Mononuclear cell (primary cell): Measurements from ENCODE around the gene BSN. TPM values are rescaled to one million over a fixed set of nuclear protein-coding genes. Genes with fewer than 3 reads are reported as not detected.

Source experiments
- H3K27me3 ChIP-seq: 2 replicates; pipeline ENCODE4 v1.6.0; 2011; ENCODE audit warnings: low read length, control low read depth; ENCODE audit not compliant: insufficient read depth
- H3K4me1 ChIP-seq: 2 replicates; pipeline ENCODE4 v1.5.1; 2011; ENCODE audit warnings: mild to moderate bottlenecking, low read length, control low read depth; ENCODE audit not compliant: insufficient read depth
- H3K4me3 ChIP-seq: 2 replicates; pipeline ENCODE4 v1.5.1; 2011; ENCODE audit warnings: mild to moderate bottlenecking, low read length, moderate library complexity
- H3K9me3 ChIP-seq: 2 replicates; pipeline ENCODE4 v1.5.1; 2011; ENCODE audit warnings: low read depth, mild to moderate bottlenecking, control low read depth, low read length
- total RNA-seq: library from RNA; depleted of rRNA; stranded (reverse); fragments of >200 nt; gene quantifications from one replicate; pipeline ENCODE4 v1.2.3, GENCODE V29; 2012

Gene BSN
- total RNA-seq, 1 donor: under 0.01 TPM

DNA sequence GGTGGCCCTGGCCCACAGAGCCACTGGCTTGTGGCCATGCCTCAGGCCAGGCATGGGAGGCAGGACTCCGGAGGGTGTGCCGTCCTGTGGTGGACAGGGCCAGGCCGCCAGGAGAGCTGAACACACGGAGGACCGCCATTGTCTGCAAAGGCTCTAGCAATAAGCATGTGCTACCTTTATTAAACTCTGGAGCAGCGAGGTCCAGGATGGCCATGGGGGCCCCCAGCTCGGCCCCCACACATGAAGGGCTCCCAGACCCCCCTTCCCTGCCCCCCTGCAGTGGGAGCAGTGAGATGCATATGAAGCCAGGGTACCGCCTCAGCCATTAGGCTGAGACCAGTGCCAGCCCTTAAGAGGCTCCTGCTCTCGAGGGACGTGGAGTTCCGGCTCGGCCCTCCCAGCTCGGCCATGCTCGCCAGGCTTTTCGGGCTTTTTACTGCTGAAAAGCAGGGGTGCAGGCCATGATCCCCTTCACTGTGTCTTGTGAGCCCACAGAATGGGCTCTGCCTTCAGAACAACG lies 162.5 kb downstream of the BSN start:
- Histone ChIP-seq H3K4me3 (no peak overlapping the region), H3K4me1 (peaks cover 20% of the 10 kb centered on the region), H3K9me3 (no peaks in the 10 kb centered on the region), H3K27me3 (no peaks in the 10 kb centered on the region)

DNA sequence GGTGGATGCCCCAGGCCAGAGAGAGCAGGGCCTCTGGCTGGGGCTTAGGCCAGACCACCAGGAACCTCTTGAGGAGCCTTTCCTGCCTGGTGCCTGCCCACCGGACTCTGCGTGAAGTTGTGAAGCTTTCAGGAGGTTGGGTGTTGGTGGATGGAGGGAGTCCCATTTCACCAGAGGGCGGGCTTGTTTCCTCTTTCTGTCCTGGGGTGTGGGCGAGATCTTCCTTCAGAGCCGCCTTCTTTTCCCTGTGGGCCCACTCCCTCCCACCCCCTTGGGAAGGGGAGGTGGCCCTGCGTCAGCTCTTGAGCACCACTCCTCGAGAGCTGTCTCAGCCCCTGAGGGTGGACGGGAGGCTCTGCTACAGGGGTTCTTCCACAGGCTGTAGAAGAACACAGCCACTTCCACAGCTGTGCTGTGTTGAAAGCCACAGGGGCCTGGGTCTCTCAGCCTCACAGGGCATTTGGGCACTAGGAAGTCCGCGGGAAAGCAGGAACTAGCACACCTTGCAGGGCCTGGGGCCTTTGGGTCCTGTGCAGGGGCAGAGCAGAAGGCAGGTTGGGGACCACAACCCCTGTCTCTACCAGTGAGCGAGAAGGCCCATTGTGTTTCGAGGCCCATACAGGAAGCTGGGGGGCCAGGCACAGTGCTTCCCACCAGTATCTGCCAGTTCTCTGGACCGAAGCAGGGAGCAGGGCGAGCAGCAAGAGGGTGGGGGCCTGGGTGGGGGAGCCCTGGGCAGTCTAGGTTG lies 163.1 kb downstream of the BSN start:
- Histone ChIP-seq H3K4me1 (peaks cover 21% of the 10 kb centered on the region), H3K27me3 (no peaks in the 10 kb centered on the region), H3K4me3 (no peak overlapping the region), H3K9me3 (no peaks in the 10 kb centered on the region)

DNA sequence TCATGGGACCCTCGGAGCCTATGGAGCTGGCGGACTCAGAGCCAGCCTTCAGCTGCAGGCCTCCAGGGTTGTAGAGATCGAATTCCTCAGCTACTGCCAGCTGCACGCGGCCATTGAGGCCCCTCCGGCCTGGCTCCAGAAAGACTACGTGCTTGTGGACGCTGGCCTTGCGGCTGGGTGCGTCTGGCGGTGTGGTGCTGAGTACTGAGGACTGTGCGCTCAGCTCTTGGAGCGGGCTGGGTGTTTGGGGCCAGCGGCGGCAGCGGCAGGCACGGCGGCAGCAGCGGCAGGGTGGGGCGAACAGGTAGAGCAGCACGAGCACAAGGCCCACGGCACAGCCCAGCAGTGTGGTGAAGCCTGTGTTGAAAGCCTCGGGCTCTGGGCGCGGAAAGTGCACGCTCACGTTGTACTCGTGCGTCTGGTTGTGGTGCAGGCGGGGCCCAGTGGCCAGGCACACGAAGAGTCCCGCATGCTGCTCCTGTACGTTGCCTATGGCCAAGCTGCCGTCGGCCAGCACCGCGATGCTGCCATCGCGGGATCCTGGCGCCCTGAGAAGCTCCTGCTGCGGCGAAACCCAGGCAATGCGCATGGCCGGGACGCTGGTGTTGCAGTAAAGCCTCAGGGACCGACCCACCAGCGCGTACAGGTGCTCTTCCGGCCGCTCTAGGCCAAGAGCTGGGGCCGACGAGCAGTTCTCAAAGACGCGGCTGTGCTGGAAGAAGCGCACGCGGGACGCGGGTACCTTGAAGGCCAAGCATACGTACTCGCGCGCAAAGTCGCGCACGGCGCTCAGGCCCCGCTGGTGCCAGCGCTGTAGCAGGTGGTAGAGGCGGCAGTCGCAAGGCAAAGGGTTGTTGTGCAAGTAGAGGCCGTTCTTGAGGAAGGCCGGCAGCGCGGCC lies 163.9 kb downstream of the BSN start:
- no peaks in the 10 kb centered on the region for H3K9me3 ChIP-seq
- H3K4me1 ChIP-seq: peaks cover 21% of the 10 kb centered on the region
- no peak overlapping the region for H3K4me3 ChIP-seq
- no peaks in the 10 kb centered on the region for H3K27me3 ChIP-seq

DNA sequence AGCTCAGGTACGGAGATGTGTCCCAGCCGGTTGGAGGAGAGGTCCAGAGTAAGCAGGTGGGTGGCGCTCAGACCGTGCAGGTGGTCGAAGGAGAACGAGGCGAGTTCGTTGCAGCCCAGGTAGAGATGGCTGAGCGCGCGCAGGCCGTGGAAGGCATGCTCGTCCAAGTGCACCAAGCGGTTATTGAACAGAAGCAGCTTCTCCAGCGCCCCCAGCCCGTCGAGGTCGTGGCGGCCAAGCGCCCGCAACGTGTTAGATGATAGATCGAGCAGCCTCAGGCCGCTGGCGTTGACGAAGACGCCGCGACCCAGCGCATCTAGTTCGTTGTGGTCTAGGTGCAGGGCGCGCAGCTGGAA lies 164.6 kb downstream of the BSN start:
- peaks cover 25% of the 10 kb centered on the region for H3K4me1 ChIP-seq
- no peaks in the 10 kb centered on the region for H3K9me3 ChIP-seq
- peak overlapping the region; percentile 49 for H3K4me3 ChIP-seq
- no peaks in the 10 kb centered on the region for H3K27me3 ChIP-seq

DNA sequence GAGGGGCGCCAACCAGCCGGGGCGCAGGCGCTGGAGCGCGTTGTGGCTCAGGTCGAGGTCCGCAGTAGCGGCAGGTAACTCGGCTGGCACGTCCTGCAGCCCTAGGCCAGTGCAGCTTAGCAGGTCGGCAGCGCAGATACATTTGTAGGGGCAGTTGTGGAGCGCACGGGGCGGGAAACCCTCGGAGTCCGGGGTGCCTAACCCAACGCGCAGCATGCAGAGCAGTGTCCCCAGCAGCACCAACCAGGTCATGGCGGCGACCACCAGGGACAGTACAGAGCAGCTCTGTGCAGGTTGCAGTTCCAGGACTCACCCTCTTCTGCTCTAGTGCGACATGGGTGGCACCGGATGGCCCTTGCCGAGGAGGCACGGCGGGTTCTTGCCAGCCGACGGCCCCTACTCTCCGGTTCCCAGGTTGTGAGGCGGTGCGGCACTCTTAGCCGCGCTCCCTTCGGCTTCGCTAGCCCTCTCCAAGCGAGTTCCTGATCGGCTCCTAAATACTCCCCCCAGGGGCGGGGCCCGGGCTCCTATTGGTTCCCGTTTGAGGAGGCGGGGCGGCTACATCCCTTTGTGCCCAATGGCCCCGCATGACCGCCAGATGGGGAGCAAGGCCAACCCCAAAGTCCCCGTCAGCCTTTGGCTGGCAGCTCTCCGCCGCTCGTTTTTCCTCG lies 165.1 kb downstream of the BSN start, which contains the start of gene AMIGO3:
TSS of gene AMIGO3 (minus strand) at position 471 of the 671 bp plus-strand sequence. CDS start at position 252, 219 bp downstream.
- Histone ChIP-seq H3K4me1 (peaks cover 27% of the 10 kb centered on the region), H3K27me3 (no peaks in the 10 kb centered on the region), H3K9me3 (no peaks in the 10 kb centered on the region), H3K4me3 (peak within 1 kb of the TSS; percentile 49)

Other genes starting within 250 kb of the BSN start
- 65.2 TPM for gene USP4, start 214.4 kb upstream of the BSN start, total RNA-seq
- gene GPX1, start 196.1 kb upstream of the BSN start, total RNA-seq: 149 TPM
- 595 TPM for gene RHOA, start 142.5 kb upstream of the BSN start, total RNA-seq
- 15.3 TPM for gene TCTA, start 142.1 kb upstream of the BSN start, total RNA-seq
- gene AMT, start 132.0 kb upstream of the BSN start, total RNA-seq: 2.6 TPM
- 3.7 TPM for gene NICN1, start 125.2 kb upstream of the BSN start, total RNA-seq
- gene DAG1, start 84.2 kb upstream of the BSN start, total RNA-seq: 9.4 TPM
- 30.7 TPM for gene APEH, start 119.9 kb downstream of the BSN start, total RNA-seq
- gene MST1, start 135.0 kb downstream of the BSN start, total RNA-seq: 2.1 TPM
- gene RNF123, start 135.1 kb downstream of the BSN start, total RNA-seq: 6.2 TPM
- gene AMIGO3, start 165.2 kb downstream of the BSN start, total RNA-seq: 3.8 TPM
- gene GMPPB, start 169.5 kb downstream of the BSN start, total RNA-seq: 13.3 TPM
- gene IP6K1, start 232.1 kb downstream of the BSN start, total RNA-seq: 31.7 TPM
- gene CDHR4, start 245.4 kb downstream of the BSN start, total RNA-seq: not detected
- gene INKA1, start 248.8 kb downstream of the BSN start, total RNA-seq: 1.5 TPM